ENCODE results near the gene ROPN1B.
"Not testable (repeated sequence)": the region's sequence is repeated elsewhere in the genome, so short reads cannot be mapped to it uniquely, and the experiment has no call there.

ROPN1B gene

GRCh38 chr3:125958511-125959316 is 10.3 kb upstream of the ROPN1B start:
- no peak for DNase-seq

DNA sequence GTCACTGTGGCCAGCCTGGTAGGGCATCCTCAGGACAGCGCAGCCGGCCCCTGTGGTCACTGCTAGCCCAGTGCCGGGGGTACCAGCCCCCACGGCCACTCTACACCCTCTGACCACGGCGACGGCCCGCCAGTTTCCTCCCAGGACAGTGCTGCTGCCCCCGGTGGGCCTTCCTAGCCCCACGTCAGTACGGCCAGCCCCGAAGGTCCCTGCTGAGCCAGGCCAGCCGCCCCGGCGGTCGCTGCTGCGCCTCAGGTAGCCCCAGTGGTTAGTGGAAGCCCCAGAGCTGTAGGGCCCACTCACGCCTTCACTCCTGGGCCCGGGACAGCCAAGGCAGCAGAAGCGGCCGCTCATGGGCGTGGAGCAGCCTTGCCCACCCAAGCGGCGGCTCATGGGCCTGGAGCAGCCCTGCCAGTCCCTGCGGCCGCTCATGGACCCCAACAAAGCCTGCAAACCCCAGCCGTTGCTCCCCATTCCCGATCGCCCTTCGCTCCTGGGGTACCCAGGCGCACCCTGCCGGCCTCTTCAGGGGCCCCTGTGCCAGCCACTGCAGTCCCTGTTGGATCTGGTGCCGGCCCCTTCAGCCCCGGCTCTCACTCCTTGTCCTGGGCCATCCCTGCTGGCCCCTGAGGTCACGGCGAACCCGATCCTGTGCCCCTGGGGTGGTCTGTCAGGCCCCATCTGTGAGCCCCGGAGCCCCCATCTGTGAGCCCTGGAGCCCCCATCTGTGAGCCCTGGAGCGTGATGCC is 9.5 kb upstream of the ROPN1B start:
- no peak for DNase-seq

DNA sequence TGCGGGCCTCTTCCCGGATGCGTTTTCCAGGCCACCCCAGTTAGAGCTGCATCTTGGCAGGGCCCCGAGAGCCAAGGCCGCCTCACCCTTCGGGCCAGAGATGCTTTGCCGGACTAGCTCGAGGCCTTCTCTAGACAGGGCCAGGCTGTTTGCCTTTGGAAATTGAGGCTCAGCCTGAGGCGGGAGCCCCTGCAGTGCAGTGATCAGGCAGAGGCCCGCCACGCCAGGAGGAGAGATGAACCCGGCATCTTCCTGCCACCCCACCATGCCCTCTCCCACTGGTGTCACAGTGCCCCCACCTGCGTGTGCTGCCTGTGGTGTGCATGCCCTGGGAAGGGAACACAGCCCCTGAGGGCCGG is 8.9 kb upstream of the ROPN1B start:
- no peak for DNase-seq

DNA sequence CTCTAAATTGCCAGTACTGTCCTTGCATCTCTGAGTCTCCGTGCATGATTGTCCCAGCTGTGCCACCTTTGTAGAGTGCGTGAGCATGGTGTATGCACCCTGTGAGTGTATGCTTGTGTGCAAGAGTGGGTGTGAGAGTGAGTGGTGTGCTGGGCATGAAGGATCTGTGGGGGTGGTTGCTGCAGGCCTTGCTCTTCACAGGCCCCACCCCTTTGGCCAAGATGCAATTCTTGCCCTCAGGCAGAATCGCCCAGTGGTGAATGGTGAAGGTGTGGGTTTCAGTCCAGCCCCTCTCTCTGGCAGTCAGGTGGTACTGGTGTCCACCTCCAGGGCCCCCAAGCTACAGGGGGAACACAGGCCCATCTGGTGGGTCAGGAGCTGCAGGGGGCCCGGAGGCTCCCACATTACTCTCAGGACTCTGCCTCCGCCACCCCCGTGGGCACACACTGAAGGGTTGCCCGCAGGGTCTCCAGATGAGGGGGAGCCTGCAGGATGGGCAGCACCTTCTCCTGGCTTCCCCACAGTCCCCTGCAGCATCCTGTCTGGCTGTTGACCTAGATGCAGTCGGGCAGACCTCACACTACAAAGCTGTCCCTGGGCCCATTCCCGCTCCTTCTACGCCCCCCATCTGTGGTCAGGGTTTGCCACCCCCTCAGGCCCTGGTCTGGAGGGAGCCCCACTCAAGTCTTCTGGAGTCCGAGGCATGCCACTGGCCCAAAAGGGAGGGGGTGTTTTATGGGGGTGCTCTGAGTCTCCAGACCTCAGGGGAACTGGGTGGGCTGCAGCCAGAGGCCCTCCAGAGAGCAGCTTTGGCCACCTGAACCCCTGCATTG is 8.3 kb upstream of the ROPN1B start:
- DNase-seq, result no peak

- DNase-seq, result no peak
Observed at GRCh38 chr3:125961289-125961589, 7.7 kb upstream of the ROPN1B start.

GRCh38 chr3:125963834-125964233 is 5.1 kb upstream of the ROPN1B start:
- DNase-seq, result not testable (repeated sequence)

DNA sequence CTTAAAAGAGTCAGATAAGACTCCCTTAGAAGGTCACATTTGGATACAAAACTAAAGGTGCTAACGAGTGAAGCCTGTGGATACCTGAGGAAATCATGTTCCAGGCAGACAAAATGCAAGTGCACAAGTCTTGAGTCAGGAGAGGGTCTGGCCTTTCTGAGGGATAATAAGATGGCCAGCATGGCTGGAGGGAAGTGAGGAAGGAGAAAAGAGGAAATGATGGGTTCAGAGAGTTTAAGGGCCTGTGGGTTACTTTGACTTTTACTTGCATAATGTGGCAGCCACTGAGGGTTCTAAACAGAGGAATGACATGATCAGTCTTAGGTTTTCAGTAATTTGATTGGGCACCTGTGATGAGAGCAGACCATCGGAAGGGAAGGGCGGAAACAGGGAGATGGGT is 3.5 kb upstream of the ROPN1B start:
- no peak for DNase-seq

DNA sequence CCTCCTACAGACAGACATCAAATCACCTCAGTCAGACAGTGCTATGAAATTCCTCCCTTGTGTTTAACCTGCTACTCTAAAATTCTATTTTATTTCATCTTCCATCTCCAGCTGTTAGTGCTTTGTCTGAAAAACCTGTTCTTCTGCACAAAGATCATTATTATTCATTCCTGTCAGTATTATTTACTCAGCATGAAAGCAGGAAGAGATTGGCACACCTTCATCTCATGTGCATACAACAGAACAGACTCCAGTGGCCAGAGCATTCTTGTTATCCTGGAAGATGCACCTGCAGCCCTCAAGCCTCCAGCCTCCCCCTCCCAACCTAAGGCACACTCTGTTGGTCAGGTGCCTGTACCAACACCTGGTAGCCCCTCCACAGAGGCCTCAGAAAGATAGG is 1.8 kb upstream of the ROPN1B start:
- no peak for DNase-seq

- not testable (repeated sequence) for DNase-seq
Observed at GRCh38 chr3:125968121-125968520, 857 bp upstream of the ROPN1B start.

DNA sequence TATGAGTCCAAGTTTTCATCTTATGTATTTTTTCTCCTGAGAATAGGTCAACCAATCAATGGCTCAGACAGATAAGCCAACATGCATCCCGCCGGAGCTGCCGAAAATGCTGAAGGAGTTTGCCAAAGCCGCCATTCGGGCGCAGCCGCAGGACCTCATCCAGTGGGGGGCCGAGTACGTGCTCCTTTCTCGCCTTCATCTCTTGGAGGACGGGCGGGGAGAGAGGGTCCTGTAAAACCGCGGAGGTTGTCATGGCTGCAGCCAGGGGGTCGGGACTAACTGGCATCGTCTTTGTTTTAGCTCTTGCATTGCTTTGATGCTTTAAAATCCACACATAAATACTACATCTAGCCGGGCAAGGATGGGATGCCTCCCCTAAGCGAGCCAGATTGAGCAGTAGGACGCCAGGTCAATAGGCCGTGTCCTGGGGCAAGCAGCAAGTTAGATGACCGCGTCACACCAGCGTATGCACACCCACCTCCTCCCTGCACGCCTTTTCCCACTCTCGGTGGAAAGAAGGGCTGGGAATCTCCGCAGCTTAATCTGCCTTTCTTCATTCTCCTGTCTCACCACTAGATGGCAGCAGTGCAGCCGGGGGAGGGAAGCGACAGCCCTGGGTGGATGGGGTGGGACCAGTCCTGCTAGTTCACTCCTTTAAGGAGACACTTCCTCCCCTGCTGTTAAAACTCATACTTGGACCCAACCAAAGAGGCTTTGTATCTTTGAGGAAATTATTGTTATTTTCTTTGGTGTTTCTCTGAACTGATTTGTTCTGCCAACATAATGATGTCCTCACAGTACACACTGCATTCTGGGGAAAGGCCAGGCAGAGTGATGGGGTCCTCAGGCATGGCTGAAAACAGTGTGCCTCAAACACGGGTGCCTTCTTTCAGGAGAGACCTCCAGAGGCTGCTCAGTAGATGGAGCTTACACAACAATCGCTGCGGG is 3.3 kb downstream of the ROPN1B start:
- DNase-seq, result not testable (repeated sequence)

GRCh38 chr3:125975245-125976002 is 6.4 kb downstream of the ROPN1B start:
- not testable (repeated sequence) for DNase-seq

DNA sequence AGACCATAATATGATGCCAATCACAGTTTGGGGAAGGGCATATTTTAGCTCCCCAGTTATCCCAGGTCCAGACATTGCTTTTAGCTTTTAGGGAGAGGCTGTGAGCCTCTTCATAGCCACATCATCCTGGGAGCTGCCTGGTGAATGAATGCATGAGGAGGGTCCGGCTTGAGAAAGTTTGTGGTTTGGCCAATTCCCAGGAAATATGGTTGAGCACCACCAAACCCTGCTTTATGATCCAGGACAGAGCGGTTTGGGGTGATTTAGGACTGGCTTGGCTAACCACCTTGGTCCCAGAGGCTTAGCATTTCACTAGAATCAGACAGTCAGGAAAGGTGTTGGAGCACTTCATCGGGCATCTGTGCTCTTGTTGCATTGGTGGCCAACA is 7.0 kb downstream of the ROPN1B start:
- DNase-seq, result not testable (repeated sequence)

DNA sequence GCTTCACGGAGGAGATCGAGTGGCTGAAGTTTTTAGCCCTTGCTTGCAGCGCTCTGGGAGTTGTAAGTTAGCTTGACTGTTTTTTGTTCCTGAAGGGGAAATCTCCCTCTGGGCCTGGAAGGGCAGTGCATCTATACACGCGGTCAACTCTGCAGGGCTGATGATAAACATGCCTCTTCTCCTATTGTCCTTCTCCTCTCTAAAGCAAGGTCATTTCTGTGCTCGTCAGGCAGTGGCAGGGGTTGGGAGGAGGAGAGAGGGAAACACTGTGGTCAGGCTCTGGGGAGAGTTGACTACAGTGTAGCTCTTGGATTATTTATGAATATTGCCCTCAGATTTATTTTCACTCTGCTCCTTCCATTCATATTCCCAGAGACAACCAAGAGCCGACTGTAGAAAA is 8.1 kb downstream of the ROPN1B start:
- not testable (repeated sequence) for DNase-seq

GRCh38 chr3:125984951-125985350 is 16.0 kb downstream of the ROPN1B start:
- not testable (repeated sequence) for DNase-seq

GRCh38 chr3:125990253-125990970 is 21.4 kb downstream of the ROPN1B start:
- DNase-seq, result no peak

- not testable (repeated sequence) for DNase-seq
Observed at GRCh38 chr3:125996751-125997150, 27.8 kb downstream of the ROPN1B start.

- no peak for DNase-seq
Observed at GRCh38 chr3:126002189-126002588, 33.2 kb downstream of the ROPN1B start.

DNA sequence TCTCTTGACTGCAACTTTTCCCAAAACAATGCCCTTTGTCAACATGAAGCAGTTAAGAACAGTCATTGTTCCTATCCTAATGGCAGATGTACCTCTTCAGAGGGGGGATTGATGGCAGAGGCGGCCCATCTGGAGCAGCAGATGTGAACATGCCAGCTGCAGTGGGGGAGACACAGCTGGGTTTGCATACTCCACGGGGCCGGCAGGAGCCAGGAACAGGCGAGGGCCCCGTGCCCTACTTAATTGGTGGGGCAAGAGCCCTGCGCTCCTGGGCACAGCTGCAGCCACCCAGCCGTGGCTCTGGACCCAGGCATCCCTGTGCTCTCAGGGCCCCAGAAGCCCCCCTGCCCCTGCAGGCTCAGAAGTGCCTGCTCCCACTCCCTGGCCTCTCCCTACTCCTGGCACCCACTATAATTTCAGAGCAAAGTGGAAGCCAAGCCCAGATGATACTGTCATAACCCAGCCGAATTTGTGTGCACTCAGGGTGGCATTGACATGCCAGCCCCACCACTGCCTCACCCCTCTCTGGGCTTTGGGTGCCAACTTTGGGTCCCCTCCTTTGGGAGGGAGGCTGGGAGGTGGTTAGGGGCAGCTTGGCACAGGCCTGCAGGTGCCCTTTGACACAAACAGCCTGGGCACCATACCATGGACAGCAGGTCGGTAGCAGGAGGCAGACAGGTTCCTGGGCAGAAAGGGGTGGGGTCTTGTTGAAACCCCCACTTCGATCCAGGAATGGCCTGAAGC is 34.6 kb downstream of the ROPN1B start:
- DNase-seq, result no peak

- DNase-seq, result no peak
Observed at GRCh38 chr3:126004217-126004616, 35.2 kb downstream of the ROPN1B start.

GRCh38 chr3:126004692-126005091 is 35.7 kb downstream of the ROPN1B start:
- DNase-seq, result no peak

All from NCI-H187 (cell line).